Tibial artery (tissue), 4 donors: Measurements from ENCODE around the gene CDH5.

ENCODE experiments used
- DNase-seq, 2 donors: peaks; one replicate each; pipeline ENCODE4 v3.0.0-alpha.2; 2019
- H3K27ac ChIP-seq, 2 donors: fragments of 200-600 bp; sonication (generic) in 1 of 2; 1 replicate in 1 of 2; 2 replicates in 1 of 2; pipeline ENCODE4 v1.5.1; 2018 to 2019; ENCODE audit warnings: mild to moderate bottlenecking in 1 of 2
- H3K27me3 ChIP-seq, 2 donors: fragments of 200-600 bp; sonication (generic) in 1 of 2; one replicate each; pipeline versions ENCODE4 v1.5.1 to v1.6.0; 2016 to 2019
- H3K36me3 ChIP-seq, 3 donors: fragments of 200-600 bp; sonication (generic) in 2 of 3; one replicate each; pipeline ENCODE4 v1.5.1; 2016 to 2019; ENCODE audit warnings: mild to moderate bottlenecking in 2 of 3
- H3K4me1 ChIP-seq, 4 donors: fragments of 200-600 bp; sonication (generic) in 2 of 4; 1 replicate in 3 of 4; 2 replicates in 1 of 4; pipeline ENCODE4 v1.5.1; 2016 to 2019
- H3K4me3 ChIP-seq, 2 donors: fragments of 200-600 bp; sonication (generic) in 1 of 2; 1 replicate in 1 of 2; 2 replicates in 1 of 2; pipeline ENCODE4 v1.5.1; 2018 to 2019; ENCODE audit warnings: mild to moderate bottlenecking in 2 of 2
- H3K9me3 ChIP-seq, 3 donors: fragments of 200-600 bp; sonication (generic) in 1 of 3; one replicate each; pipeline ENCODE4 v1.5.1; 2016 to 2019
- intact Hi-C: fragments of 100-400 bp; cut with DNase I; formaldehyde crosslinking; loops from one replicate; pipeline ENCODE4 v1.15.0; 2023; ENCODE audit warnings: low total_unique reads
- TF ChIP-seq, protein P1 (sequence below), 2 experiments: fragments of 200-600 bp in 1 of 2; fragments of 450-650 bp in 1 of 2; IDR thresholded peaks; one replicate each; pipeline ENCODE4 v1.5.1; 2017 to 2019; ENCODE audit warnings: antibody characterized with exemption in 2 of 2, mild to moderate bottlenecking in 1 of 2, moderate library complexity in 1 of 2

CDH5 gene

DNA sequence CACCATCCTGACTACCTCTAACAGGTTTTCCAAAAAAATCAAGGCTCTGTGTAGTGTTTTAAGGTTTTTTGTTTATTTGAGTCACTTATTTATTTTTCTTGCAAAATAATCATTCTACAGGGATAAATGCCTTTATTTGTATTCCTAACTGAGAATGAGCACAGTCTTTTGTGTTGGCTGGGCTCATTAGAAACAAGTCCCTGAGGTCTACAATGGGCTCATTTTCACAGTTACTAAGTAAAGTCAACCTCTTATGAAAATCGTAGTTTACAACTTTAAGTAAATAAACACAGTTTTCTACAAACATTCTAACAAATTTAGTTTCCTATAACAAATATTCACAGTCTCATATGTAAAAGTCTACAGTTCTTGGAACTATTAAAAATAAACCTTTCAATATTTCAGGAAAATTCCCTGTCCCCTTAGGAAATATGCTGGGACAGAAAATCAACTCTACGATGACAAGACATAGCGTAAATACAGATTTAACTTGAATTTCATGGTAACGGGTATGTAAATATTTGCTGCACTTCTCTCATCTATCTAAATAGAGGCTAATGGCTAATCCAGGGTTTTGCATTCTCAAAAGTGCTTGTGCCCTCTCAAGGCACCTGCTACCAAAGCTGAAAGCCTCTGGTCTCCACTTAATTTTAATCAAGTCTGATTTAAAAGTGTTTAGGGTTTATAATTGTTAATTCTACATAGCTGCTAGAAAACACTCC is 31.5 kb upstream of the CDH5 start:
- Histone ChIP-seq H3K36me3 (no peaks in the 10 kb centered on the region), H3K4me1 (no peaks in the 10 kb centered on the region), H3K9me3 (no peaks in the 10 kb centered on the region), H3K27me3 (peaks cover 0 to 21% of the 10 kb centered on the region in 2 donors), H3K27ac (no peak overlapping the region), H3K4me3 (no peak overlapping the region)
- TF ChIP-seq, protein P1, sequence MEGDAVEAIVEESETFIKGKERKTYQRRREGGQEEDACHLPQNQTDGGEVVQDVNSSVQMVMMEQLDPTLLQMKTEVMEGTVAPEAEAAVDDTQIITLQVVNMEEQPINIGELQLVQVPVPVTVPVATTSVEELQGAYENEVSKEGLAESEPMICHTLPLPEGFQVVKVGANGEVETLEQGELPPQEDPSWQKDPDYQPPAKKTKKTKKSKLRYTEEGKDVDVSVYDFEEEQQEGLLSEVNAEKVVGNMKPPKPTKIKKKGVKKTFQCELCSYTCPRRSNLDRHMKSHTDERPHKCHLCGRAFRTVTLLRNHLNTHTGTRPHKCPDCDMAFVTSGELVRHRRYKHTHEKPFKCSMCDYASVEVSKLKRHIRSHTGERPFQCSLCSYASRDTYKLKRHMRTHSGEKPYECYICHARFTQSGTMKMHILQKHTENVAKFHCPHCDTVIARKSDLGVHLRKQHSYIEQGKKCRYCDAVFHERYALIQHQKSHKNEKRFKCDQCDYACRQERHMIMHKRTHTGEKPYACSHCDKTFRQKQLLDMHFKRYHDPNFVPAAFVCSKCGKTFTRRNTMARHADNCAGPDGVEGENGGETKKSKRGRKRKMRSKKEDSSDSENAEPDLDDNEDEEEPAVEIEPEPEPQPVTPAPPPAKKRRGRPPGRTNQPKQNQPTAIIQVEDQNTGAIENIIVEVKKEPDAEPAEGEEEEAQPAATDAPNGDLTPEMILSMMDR (IDR thresholded peaks at IDR 0.05), result no peak
- intact Hi-C loops, result no loop called here
- no peak for DNase-seq

DNA sequence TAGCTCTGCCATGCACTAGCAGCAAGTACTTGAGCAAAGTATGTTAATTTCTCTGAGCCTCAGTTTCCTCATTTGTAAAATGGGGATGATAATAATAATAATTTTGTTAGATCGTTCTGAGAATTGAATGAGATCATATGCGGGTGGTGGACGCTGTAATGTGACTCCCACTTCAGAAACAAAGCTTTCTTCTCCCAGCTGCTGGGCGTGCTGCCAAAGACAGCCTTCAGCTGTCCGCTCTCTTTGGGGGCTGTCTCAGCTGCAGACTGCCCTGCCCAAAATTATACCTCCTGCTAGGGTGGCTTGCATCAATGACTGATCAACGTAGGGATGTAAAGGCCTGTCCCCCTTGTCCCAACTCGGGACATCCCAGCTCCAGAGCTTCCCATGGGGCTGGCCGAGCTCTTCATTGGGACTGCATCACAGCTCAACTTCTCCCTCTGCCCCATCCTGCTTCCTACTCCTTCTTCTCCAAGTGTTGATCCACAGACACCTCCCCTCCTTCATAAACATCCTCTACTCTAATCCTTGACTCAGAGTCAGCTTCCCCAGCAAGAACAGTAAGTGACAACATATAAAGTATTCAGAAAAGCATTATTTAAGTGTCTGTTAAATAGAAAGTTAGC is 30.7 kb upstream of the CDH5 start:
- intact Hi-C loops, result no loop called here
- DNase-seq, result no peak
- Histone ChIP-seq H3K27me3 (peaks cover 0 to 21% of the 10 kb centered on the region in 2 donors), H3K4me3 (no peak overlapping the region), H3K4me1 (no peaks in the 10 kb centered on the region), H3K9me3 (no peaks in the 10 kb centered on the region), H3K36me3 (no peaks in the 10 kb centered on the region), H3K27ac (no peak overlapping the region)
- TF ChIP-seq, protein P1 (IDR thresholded peaks at IDR 0.05), result no peak

DNA sequence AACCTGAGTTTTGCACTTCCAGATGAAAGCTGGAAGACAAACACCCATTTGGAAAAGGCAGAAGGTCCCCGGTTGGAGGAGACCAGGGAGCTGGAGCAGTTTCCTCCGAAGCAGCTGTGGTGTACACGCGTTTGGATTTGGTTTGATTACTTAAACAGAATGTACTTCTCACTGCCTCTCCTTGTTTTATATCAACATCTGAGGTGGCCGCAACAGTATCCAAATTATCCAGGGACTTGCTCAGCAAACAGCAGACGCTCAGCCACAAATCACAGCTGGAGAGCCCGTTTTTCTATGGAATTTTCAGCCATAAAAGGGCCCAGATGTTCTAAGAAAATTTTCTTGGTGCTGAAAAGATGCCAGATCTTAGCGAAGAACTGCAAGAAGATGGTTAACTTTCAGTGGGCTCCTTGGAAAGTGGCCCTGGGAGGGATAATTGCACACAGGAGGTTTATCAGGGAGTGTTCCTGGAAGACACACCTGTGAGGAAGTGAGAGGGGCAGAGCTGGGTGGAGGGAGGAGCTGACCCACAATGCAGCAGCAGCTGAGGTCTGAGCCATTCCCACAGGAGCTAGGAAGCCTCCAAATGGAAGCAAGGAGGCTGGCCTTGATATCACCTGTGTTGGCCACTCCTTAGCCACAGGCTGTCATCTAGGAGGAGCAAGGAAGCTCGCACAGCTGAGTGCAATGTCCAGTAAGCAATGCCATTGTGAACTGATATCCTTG is 28.9 kb upstream of the CDH5 start:
- no peak for DNase-seq
- intact Hi-C loops, result no loop called here

DNA sequence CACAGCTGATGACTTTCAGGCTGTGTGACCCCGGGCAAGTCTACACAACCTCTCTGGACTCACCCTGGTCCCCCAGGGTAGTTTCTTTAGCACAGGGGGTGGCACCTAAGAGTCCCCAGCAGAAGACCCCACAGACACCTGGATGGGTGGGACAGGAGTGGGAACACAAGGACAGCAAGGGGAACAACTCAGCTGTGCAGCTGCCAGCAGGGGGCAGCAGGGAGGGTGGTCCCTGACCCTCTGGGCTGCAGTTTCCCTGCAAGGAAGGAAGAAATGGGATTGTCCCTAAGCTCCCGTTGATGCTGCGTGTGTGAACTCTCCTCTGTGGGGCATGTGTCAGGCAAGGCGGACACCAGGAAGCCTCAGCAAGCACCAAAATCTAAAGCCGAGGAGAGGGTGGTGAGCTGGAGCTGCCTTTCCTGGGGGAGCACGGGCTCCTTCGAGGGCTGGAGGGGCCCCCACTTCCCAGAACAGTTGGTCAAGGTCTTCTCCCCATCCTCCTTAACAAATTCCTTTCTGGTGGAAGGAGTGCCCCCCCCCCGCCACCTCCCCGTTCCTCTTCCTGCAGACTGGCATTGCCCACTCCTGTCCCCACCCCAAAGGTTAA is 24.1 kb upstream of the CDH5 start:
- peaks cover 0 to 13% of the 10 kb centered on the region in 2 donors for H3K27me3 ChIP-seq
- no peak for DNase-seq
- no peak overlapping the region for H3K4me3 ChIP-seq
- intact Hi-C loops, result no loop called here
- no peak overlapping the region for H3K27ac ChIP-seq
- H3K36me3 ChIP-seq, result no peaks in the 10 kb centered on the region
- H3K9me3 ChIP-seq, result no peaks in the 10 kb centered on the region
- TF ChIP-seq, protein P1 (IDR thresholded peaks at IDR 0.05), result peak in 1 of 2 experiments; percentile 28
- peaks cover 0 to 5% (median 0%) of the 10 kb centered on the region in 4 donors for H3K4me1 ChIP-seq

More for the DNA sequence above, 28.9 kb upstream of the CDH5 start:
- peaks cover 0 to 22% of the 10 kb centered on the region in 2 donors for H3K27me3 ChIP-seq
- no peaks in the 10 kb centered on the region for H3K9me3 ChIP-seq
- TF ChIP-seq, protein P1 (IDR thresholded peaks at IDR 0.05), result no peak
- no peaks in the 10 kb centered on the region for H3K36me3 ChIP-seq
- H3K4me1 ChIP-seq, result no peaks in the 10 kb centered on the region
- no peak overlapping the region for H3K27ac ChIP-seq
- H3K4me3 ChIP-seq, result no peak overlapping the region

DNA sequence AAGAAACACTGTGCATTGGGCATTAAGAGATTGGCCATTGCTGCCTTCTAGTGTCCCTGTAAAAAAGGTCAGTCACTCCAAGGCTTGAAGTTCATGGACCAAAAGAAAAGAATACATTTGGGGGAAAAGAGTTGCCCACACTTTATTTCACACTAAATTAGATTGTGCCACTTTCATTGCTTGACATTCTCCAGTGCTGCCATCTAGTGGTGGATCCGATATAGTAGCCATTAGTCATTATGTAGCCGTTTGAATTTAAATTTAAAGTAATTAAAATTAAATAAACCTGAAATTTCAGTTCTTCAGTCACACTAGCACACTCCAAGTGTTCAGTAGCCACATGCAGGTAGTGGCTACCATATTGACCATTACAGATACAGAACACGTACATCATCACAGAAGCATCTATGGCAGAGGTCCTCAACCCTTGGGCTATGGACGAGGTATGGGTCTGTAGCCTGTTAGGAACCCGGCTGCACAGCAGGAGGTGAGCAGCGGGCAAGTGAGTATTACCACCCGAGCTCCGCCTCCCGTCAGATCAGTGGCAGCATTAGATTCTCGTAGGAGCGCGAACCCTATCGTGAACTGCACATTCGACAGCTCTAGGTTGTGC is 21.9 kb upstream of the CDH5 start:
- DNase-seq, result no peak
- Histone ChIP-seq H3K9me3 (no peaks in the 10 kb centered on the region), H3K36me3 (no peaks in the 10 kb centered on the region), H3K4me3 (no peak overlapping the region), H3K27me3 (peaks cover 0 to 6% of the 10 kb centered on the region in 2 donors), H3K27ac (no peak overlapping the region), H3K4me1 (peaks cover 0 to 5% (median 0%) of the 10 kb centered on the region in 4 donors)
- TF ChIP-seq, protein P1 (IDR thresholded peaks at IDR 0.05), result peak; percentile 51 to 81
- intact Hi-C loops, result no loop called here
